DND-41 (cell line): Measurements from ENCODE around the gene NSUN2.

Source experiments
- ATAC-seq: fragments of 200-7000 bp; cut with Tn5 transposase; 3 replicates; pipeline ENCODE4 v1.9.1; 2021; ENCODE audit warnings: low read depth; ENCODE audit not compliant: insufficient read depth
- DNase-seq: peaks from one replicate; pipeline ENCODE4 v3.0.0-alpha.2; 2020
- H2AFZ ChIP-seq: 2 replicates; pipeline ENCODE4 v1.6.0; 2012; ENCODE audit warnings: low read depth, low read length
- H3K27ac ChIP-seq: 2 replicates; pipeline ENCODE4 v1.5.1; 2012; ENCODE audit warnings: low read length, inconsistent platforms
- H3K27me3 ChIP-seq: fragments of 200-600 bp; sonication (generic); 2 replicates; pipeline ENCODE4 v1.6.0; 2012; ENCODE audit warnings: low read length, mild to moderate bottlenecking, inconsistent platforms; ENCODE audit not compliant: insufficient read depth, poor library complexity
- H3K36me3 ChIP-seq: 2 replicates; pipeline ENCODE4 v1.5.1; 2012; ENCODE audit warnings: low read length, inconsistent platforms; ENCODE audit not compliant: insufficient read depth
- H3K4me1 ChIP-seq: 2 replicates; pipeline ENCODE4 v1.5.1; 2012; ENCODE audit warnings: mild to moderate bottlenecking, low read length; ENCODE audit not compliant: insufficient read depth
- H3K4me2 ChIP-seq: 2 replicates; pipeline ENCODE4 v1.6.0; 2012; ENCODE audit warnings: mild to moderate bottlenecking, moderate library complexity, low read length, inconsistent platforms; ENCODE audit not compliant: insufficient read depth
- H3K4me3 ChIP-seq, 2 experiments: fragments of 200-600 bp in 1 of 2; shearing (Covaris generic) in 1 of 2; 2 replicates each; pipeline ENCODE4 v1.5.1; 2012 to 2016; ENCODE audit warnings: inconsistent platforms in 2 of 2, low read length in 2 of 2, mild to moderate bottlenecking in 2 of 2, low read depth in 1 of 2, moderate library complexity in 1 of 2
- H3K79me2 ChIP-seq: 2 replicates; pipeline ENCODE4 v1.6.0; 2012; ENCODE audit warnings: low read length, inconsistent platforms; ENCODE audit not compliant: insufficient read depth
- H3K9ac ChIP-seq: 2 replicates; pipeline ENCODE4 v1.6.0; 2012; ENCODE audit warnings: low read depth, mild to moderate bottlenecking, inconsistent platforms, low read length, moderate library complexity
- H3K9me3 ChIP-seq: 2 replicates; pipeline ENCODE4 v1.5.1; 2012; ENCODE audit warnings: low read length, moderate library complexity, mild to moderate bottlenecking, inconsistent platforms; ENCODE audit not compliant: insufficient read depth, severe bottlenecking
- H4K20me1 ChIP-seq: 2 replicates; pipeline ENCODE4 v1.6.0; 2012; ENCODE audit warnings: low read length; ENCODE audit not compliant: insufficient read depth
- CTCF ChIP-seq: IDR thresholded peaks from 2 replicates; pipeline ENCODE4 v1.5.1; 2012; ENCODE audit warnings: borderline replicate concordance, low read length, moderate library complexity, mild to moderate bottlenecking; ENCODE audit not compliant: poor library complexity, severe bottlenecking; ENCODE audit errors: extremely low read depth
- EZH2 ChIP-seq: IDR thresholded peaks from 3 replicates; pipeline ENCODE4 v1.6.1; 2012; ENCODE audit warnings: borderline replicate concordance, low read depth, mild to moderate bottlenecking, moderate library complexity, low read length, inconsistent platforms; ENCODE audit not compliant: severe bottlenecking

Gene NSUN2

GRCh38 chr5:6581090-6581489, 51.8 kb downstream of the NSUN2 start:
- Histone ChIP-seq H4K20me1 (no peaks in the 10 kb centered on the region), H3K4me3 (no peak overlapping the region), H3K4me1 (no peaks in the 10 kb centered on the region), H3K4me2 (no peak overlapping the region), H3K9me3 (no peaks in the 10 kb centered on the region), H3K9ac (no peak overlapping the region), H2AFZ (no peak overlapping the region), H3K36me3 (no peaks in the 10 kb centered on the region), H3K27ac (no peak overlapping the region), H3K79me2 (no peaks in the 10 kb centered on the region), H3K27me3 (peaks cover 4% of the 10 kb centered on the region)
- ATAC-seq: no peak
- TF ChIP-seq EZH2: no peak
- TF ChIP-seq CTCF: no peak
- DNase-seq: no peak

GRCh38 chr5:6579535-6579934, 53.3 kb downstream of the NSUN2 start:
- H3K9me3 ChIP-seq: no peaks in the 10 kb centered on the region
- no peak overlapping the region for H3K27ac ChIP-seq
- no peak for TF ChIP-seq EZH2
- no peak for TF ChIP-seq CTCF
- H3K36me3 ChIP-seq: no peaks in the 10 kb centered on the region
- H4K20me1 ChIP-seq: no peaks in the 10 kb centered on the region
- no peak overlapping the region for H3K4me3 ChIP-seq
- H3K9ac ChIP-seq: no peak overlapping the region
- no peak overlapping the region for H2AFZ ChIP-seq
- H3K27me3 ChIP-seq: no peaks in the 10 kb centered on the region
- ATAC-seq: no peak
- no peak for DNase-seq
- H3K4me2 ChIP-seq: no peak overlapping the region
- H3K4me1 ChIP-seq: no peaks in the 10 kb centered on the region
- no peaks in the 10 kb centered on the region for H3K79me2 ChIP-seq

GRCh38 chr5:6578676-6579343, 54.0 kb downstream of the NSUN2 start:
- H3K4me2 ChIP-seq: no peak overlapping the region
- no peak overlapping the region for H3K4me3 ChIP-seq
- H3K4me1 ChIP-seq: no peaks in the 10 kb centered on the region
- H3K79me2 ChIP-seq: no peaks in the 10 kb centered on the region
- no peak overlapping the region for H3K27ac ChIP-seq
- TF ChIP-seq EZH2: no peak
- TF ChIP-seq CTCF: no peak
- no peak for ATAC-seq
- H2AFZ ChIP-seq: no peak overlapping the region
- H3K27me3 ChIP-seq: no peaks in the 10 kb centered on the region
- no peaks in the 10 kb centered on the region for H3K36me3 ChIP-seq
- DNase-seq: no peak
- H3K9me3 ChIP-seq: no peaks in the 10 kb centered on the region
- H3K9ac ChIP-seq: no peak overlapping the region
- H4K20me1 ChIP-seq: 0 out of 2 replicates have a peak, but pooled peaks cover 3% of the 10 kb centered on the region
